OCI-LY1 (cell line): ENCODE measurements around the gene SLC26A4.

ENCODE experiments used
- CTCF ChIP-seq: fragments of 200-600 bp; sonication (generic), shearing (Covaris generic); IDR thresholded peaks from 2 replicates; pipeline ENCODE4 v1.5.1; 2017; ENCODE audit warnings: mild to moderate bottlenecking, antibody characterized with exemption, low read length, moderate library complexity, mixed read lengths
- EZH2 ChIP-seq: fragments of 200-600 bp; sonication (generic), shearing (Covaris generic); IDR thresholded peaks from 2 replicates; pipeline ENCODE4 v1.8.0; 2017; ENCODE audit warnings: borderline replicate concordance, mixed run types, mild to moderate bottlenecking, antibody characterized with exemption, low read length, moderate library complexity, mixed read lengths

GRCh38 chr7:107622894-107623293 lies 37.7 kb upstream of the SLC26A4 start:
- TF ChIP-seq CTCF = no peak
- TF ChIP-seq EZH2 = no peak
